HG03457 (cell line): Measurements from ENCODE around the gene PTPRN2.
"Not testable (repeated sequence)": the region's sequence is repeated elsewhere in the genome, so short reads cannot be mapped to it uniquely, and the experiment has no call there.

Experiments used
- ATAC-seq: cut with Tn5 transposase; IDR thresholded peaks from one replicate; pipeline ENCODE4 v1.9.1; 2021; ENCODE audit warnings: moderate number of reproducible peaks; ENCODE audit not compliant: unreplicated experiment

Gene PTPRN2

DNA sequence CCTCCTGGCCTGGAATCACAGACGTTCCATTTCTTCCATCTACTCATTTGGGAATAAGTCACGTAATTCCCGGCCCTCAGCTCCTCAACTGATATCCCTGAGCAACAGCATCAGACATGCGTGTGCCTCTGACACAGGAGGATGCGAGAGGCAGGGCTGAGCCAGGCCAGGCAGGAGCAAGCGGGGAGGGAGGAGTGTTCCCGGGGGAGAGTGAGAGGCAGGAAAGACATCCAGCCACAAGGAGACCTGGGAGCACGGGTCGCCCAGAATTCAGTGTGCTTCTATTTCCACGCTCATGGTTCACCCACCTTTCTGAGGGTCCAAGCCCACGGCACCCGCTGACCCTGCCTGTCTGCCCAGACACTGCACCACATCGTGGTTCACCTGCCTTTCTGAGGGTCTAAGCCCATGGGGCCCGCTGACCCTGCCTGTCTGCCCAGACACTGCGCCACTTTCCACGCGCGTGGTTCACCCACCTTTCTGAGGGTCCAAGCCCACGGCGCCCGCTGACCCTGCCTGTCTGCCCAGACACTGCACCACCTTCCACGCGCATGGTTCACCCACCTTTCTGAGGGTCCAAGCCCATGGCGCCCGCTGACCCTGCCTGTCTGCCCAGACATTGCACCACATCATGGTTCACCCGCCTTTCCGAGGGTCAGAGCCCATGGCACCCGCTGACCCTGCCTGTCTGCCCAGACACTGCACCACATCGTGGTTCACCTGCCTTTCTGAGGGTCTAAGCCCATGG lies 293.0 kb downstream of the PTPRN2 start:
- not testable (repeated sequence) for ATAC-seq

- no peak for ATAC-seq
Observed at GRCh38 chr7:158292948-158293347, 294.7 kb downstream of the PTPRN2 start.

- no peak for ATAC-seq
Observed at GRCh38 chr7:158291998-158292397, 295.6 kb downstream of the PTPRN2 start.

DNA sequence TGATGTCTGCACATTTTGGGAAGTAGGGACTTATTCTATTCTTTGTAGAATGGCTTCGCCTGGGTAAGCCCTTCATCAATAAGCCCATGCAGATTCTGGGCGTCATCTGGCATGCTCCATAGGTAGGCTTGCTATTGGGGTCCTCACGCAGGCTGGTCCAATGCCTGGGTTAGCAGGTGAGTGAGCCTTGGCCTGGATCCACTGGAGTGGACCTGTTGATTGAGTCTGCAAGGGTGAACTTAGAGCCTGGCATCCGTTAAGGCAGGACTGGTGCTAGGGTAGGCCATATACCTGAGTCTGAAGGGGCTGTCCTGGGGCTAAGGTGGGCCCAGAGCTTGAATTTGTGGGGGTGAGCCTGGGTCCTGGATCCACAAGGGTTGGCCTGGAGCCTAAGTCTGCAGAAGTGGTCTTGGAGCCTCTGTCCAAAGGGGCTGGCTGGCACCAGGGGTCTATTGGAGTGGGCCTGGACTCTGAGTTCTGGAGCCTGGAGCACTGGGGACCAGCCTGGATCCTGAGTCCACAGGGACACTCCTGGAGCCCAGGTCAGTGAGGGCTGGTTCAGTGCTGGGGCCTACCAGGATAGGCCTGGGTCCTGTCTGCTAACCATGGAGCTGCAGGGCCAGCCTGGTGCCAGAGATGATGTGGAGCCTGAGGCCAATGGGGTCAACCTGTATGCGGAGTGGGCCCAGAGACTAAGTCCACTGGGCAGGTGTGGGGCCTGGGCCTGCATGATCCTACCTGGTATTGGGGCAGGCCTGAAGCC lies 297.7 kb downstream of the PTPRN2 start:
- no peak for ATAC-seq

GRCh38 chr7:158289231-158289630 lies 298.4 kb downstream of the PTPRN2 start:
- ATAC-seq = no peak

DNA sequence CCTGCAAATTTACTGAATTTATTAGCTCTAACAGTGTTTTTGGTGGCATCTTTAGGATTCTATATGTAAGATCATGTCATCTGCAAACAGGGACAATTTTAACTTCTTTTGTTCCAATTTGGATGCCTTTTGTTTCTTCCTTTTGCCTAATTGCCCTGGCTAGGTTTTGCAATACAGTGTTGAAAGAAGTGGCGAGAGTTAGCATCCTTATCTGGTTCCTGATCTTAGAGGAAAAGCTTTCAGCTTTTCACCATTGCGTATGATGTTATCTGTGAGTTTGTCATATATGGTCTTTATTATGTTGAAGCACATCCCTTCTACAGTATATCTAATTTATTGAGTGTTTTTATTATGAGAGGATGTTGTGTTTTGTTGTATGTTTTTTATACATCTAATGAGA lies 301.4 kb downstream of the PTPRN2 start:
- ATAC-seq = no peak

- ATAC-seq = no peak
Observed at GRCh38 chr7:158285383-158285770, 302.2 kb downstream of the PTPRN2 start.

DNA sequence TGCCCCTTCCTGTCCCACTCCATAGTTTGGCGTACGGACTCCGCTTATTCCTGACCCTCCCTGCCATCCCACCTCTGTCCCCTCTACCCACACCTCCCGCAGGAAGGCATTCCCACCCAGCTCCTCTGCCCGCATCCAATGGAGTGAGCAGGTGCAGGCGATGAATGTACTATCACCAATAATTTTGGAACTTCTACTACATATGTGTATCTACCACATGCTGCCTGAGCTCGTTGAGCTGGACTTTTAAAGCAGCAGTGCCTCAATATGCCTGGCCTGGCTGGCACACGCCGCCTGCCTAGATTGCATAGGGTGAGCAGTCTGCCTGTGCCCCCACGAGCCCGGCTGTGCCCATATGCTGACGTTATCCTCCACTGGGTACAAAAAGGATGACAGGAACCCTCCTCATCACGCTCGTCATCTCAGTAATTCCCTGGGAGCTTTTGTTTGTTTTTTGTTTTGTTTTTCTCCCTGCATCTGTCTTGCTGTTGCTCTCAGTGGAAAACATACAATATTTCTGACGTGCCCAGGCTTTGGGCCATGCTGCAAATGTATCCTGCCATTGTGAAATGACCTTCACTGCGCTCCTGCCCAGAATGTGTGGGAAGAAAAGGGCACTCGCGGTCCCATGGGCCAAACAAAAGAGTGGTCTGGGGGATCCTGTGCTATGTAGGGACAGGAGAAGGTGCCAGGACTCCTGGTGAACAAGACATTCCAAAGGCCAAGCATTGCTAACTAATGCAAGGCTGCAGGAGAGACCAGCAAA lies 302.8 kb downstream of the PTPRN2 start:
- no peak for ATAC-seq

DNA sequence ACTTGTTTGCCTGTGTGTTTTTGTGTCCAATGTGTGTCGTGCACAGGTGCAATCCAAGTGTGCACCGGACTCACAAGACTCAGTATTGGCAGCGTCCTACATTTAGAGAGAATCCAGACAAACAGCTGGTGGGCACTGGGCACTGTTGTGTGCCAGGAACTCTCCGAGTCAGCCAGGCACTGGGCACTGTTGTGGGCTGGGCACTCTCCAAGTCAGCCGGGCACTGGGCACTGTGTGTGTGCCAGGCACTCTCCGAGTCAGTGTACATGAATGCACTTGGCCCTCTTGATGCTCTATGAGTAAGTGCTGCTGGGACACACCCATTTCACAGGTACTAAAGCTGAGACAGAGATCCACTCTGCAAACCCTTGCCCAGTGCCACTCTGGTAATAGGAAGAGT lies 303.5 kb downstream of the PTPRN2 start:
- no peak for ATAC-seq

DNA sequence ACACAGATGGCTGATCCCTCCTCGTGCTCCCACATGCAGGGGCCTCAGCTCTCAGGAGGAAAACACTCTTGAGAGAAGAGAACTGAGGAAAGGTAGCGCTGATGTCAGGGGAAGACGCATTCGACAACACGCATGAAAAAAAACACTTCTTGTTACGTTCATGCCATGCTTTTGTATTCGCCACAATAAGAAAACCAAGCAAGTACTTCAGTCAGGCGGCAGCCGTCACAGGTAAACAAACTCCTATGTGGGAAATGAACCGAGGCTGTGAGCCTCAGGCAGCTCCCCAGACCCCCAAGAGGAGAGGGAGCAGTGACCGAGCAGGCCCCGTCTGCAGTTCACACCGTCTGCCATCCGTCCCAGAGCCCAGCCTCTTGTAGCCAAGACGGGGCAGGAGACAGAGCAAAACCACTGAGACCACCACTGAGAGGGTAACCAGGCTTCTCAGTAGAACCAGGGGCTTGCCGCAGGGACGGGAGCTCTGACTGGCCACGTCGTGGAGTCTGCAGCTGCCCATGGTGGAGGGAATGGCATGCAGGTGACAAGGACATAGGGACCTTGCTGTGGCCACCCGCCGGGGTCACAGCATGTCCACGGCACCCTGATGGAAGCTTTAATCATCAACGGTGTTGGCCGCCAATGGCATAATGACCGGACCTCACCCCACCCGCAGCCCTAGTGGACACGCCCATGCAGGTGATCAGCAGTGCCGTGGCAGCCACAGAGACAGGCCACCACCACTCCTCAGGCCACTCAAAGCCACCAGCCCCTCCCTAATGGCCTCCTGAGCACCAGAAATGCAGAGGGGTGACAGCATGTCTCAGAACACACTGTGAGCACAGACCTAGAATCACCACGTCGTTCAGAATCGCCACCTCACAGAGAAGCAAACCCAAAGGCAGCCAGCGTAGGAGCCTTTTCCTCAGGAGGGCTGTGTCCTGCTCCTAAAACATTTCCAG lies 304.3 kb downstream of the PTPRN2 start:
- no peak for ATAC-seq

GRCh38 chr7:158282461-158283001 lies 305.1 kb downstream of the PTPRN2 start:
- no peak for ATAC-seq

DNA sequence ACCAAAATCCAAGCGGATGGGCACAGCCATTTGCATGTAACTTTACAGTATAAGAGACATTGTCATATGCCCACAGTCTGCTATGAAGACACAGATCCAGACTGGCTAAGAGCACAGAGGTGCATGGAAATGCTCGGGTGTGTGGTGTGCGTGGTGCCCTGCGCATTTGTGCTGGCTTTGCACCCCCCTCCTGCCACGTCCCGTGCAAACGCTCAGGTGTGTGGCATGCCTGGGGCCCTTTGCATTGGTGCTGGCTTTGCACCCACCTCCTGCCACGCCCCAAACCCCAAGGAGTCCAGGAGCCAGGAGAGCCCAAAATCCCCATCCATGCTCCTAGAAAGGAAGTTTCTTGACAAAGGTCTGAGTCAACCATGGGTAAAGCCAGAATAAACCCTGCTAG lies 306.2 kb downstream of the PTPRN2 start:
- no peak for ATAC-seq

DNA sequence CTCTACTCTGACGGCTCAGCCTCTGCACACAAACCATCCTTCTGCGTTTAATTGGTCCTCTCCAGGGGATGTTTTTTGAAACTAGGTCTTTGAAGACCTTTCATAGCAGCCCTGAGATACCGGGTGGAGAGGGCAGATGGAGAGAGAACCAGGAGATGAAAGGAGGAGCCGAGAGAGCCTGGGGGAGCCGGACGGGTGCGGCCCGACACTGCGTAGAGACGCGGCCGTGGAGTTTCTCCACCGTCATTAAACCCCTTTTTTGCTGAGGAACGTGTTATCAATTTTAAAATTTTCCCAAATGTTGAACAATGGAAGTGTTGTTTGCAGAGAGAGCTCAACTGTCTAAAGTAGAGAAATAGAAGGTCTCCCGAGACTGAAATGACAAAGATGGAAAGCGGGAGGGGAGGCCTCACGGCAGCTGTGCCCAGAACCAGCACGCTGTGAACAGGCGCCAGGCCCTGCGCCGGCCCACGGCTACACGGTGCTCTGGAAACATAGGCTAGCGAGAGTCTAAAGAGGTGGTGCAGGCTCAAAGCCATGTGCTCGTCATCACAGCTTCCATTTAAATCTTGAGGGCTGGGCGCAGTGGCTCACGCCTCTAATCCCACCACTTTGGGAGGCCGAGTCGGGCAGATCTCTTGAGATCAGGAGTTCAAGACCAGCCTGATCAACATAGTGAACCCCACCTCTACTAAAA lies 307.0 kb downstream of the PTPRN2 start:
- no peak for ATAC-seq

DNA sequence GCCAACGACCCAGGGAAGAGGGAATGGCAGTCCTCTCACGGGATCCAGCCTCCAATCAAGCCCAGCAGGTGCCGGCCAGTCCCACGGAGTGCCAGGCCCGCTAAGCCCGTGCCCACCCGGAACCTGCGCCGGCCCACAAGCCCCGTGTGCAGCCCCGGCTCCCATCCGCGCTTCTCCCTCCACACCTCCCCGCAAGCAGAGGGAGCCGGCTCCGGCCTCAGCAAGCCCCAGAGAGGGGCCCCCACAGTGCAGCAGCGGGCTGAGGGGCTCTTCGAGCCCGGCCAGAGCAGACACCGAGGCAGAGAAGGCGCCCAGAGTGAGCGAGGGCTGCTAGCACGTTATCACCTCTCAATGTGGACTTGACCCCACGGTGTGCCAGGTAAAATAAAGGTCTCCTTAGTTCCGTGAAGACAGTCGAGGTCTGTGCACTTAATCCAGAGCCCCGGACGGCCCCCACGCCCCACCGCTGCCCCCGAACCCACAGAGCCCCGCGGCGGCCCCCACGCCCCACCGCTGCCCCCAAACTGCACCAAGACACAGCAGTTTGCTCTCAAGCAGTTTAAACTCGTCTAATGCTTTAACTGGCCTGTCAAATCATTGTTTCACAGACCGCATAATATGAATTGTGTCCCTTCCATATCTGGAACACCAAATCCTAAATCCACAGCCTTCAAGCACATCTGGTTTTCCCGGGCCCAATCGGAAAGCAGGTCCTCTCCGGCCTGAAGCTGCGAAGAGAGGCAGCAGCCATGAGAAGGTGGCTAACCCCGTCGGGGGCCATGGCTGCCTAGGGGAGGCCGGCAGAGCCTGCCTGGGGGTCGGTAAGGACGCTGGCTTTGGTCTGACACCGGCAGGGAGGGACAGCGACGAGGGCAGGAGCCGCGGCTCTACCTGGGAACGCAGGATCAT lies 307.8 kb downstream of the PTPRN2 start:
- no peak for ATAC-seq

GRCh38 chr7:158278745-158279320 lies 308.8 kb downstream of the PTPRN2 start:
- no peak for ATAC-seq

DNA sequence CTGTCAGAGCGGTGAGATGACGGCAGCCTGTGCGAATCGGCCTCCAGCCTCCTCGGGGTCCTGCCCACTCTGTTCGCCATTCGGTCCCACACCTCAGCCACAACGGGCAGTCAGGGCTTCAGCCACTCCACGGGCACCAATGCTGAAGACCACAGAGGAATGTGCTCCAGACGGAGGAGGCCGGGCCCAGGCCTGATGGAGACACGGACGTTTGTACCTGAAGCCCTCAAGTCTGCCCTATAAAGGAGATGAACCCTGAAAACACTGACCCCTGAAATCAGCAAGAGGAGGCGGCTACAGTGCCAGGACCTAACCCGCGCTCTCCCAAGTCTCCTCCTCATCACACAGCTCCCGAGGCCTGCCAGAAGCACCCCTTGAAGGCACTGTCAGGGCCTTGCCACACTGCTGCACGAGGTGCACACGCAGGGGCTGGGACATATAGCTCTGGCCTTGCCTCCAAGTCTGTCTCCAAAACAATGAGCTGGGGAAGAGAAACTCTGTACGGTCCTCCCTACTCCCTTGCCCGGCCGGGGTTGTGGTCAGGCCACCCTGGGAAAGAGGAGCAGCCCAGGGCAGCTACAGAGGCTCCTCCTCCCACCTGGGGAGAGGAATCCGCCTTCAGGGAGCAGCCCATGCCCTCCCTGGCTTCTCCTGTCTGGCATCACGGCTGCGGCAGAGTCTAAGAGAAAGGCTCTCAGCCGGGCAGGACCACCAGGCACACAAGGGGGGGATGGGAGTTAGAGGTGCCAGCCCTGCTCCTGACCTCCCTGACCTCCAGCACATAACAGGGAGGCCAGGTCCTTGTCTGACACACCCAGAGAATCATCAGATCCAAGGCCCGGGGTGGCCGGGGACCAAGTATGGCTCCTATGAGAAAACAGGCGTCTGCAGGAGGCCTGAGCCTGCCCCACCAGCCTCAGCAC lies 310.1 kb downstream of the PTPRN2 start:
- ATAC-seq = no peak
